ENCODE measurements around the gene PLCH1.

The PLCH1 gene

GRCh38 chr3:155737844-155738460 is 6.9 kb downstream of the PLCH1 start:
- TF ChIP-seq CTCF (conservative IDR thresholded peaks at IDR 0.05) (no peak), ZFX (IDR thresholded peaks at IDR 0.05) (no peak)
- H3K27ac ChIP-seq, result no peak overlapping the region

GRCh38 chr3:155736381-155736780 is 8.5 kb downstream of the PLCH1 start:
- no peak for TF ChIP-seq CTCF (conservative IDR thresholded peaks at IDR 0.05)
- TF ChIP-seq ZFX (IDR thresholded peaks at IDR 0.05), result no peak
- H3K27ac ChIP-seq, result no peak overlapping the region

GRCh38 chr3:155730843-155731242 is 14.0 kb downstream of the PLCH1 start:
- peak overlapping the region; percentile 1; the same call in 1 of the 2 replicates for H3K27ac ChIP-seq
- TF ChIP-seq CTCF (conservative IDR thresholded peaks at IDR 0.05), result no peak
- TF ChIP-seq ZFX (IDR thresholded peaks at IDR 0.05), result no peak; the same call in 1 of the 2 replicates

GRCh38 chr3:155727836-155728235 is 17.0 kb downstream of the PLCH1 start:
- no peak for TF ChIP-seq ZFX (IDR thresholded peaks at IDR 0.05)
- no peak for TF ChIP-seq CTCF (conservative IDR thresholded peaks at IDR 0.05)
- no peak overlapping the region; the same call in 1 of the 2 replicates for H3K27ac ChIP-seq

GRCh38 chr3:155714295-155714718 is 30.6 kb downstream of the PLCH1 start:
- TF ChIP-seq ZFX (IDR thresholded peaks at IDR 0.05), result no peak
- TF ChIP-seq CTCF (conservative IDR thresholded peaks at IDR 0.05), result no peak
- no peak overlapping the region for H3K27ac ChIP-seq

- TF ChIP-seq CTCF (conservative IDR thresholded peaks at IDR 0.05) (no peak), ZFX (IDR thresholded peaks at IDR 0.05) (no peak)
- no peak overlapping the region for H3K27ac ChIP-seq
Observed at GRCh38 chr3:155712008-155712407, 32.9 kb downstream of the PLCH1 start.

- H3K27ac ChIP-seq, result no peak overlapping the region
- TF ChIP-seq ZFX (IDR thresholded peaks at IDR 0.05) (no peak), CTCF (conservative IDR thresholded peaks at IDR 0.05) (no peak)
Observed at GRCh38 chr3:155704771-155705559, 39.9 kb downstream of the PLCH1 start.

Measured in C4-2B (cell line).